Endothelial cell of umbilical vein (primary cell): ENCODE results near the gene IFNGR1.

ENCODE experiments used
- CTCF ChIP-seq, 2 donors: IDR thresholded peaks; 1 replicate in 1 of 2; 2 replicates in 1 of 2; pipeline ENCODE4 v1.5.1; 2011; ENCODE audit warnings: low read length in 2 of 2, mild to moderate bottlenecking in 2 of 2, moderate library complexity in 2 of 2, control low read depth in 1 of 2, inconsistent platforms in 1 of 2, low read depth in 1 of 2; ENCODE audit not compliant: insufficient read depth in 1 of 2; ENCODE audit errors: extremely low read depth in 1 of 2
- EZH2 ChIP-seq: IDR thresholded peaks from 2 replicates; pipeline ENCODE4 v1.6.1; 2012; ENCODE audit warnings: borderline replicate concordance, low read depth, mild to moderate bottlenecking, moderate library complexity, low read length, inconsistent platforms; ENCODE audit not compliant: severe bottlenecking
- FOS ChIP-seq: IDR thresholded peaks from 2 replicates; pipeline ENCODE4 v1.6.1; 2011; ENCODE audit warnings: mild to moderate bottlenecking, low read length, moderate library complexity, borderline replicate concordance; ENCODE audit not compliant: insufficient read depth
- JUN ChIP-seq: IDR thresholded peaks from 2 replicates; pipeline ENCODE4 v1.6.1; 2011; ENCODE audit warnings: borderline replicate concordance, low read depth; ENCODE audit not compliant: insufficient read length, insufficient read depth
- MAX ChIP-seq: IDR thresholded peaks from 2 replicates; pipeline ENCODE4 v1.6.1; 2011; ENCODE audit not compliant: insufficient read depth, insufficient read length
- MYC ChIP-seq: IDR thresholded peaks from one replicate; pipeline ENCODE4 v1.6.1; 2011; ENCODE audit warnings: mild to moderate bottlenecking, low read depth, low read length
- POLR2A ChIP-seq: IDR thresholded peaks from 2 replicates; pipeline ENCODE4 v1.6.1; 2012; ENCODE audit warnings: low read depth, mild to moderate bottlenecking, control low read depth, low read length
- POLR2AphosphoS5 ChIP-seq: IDR thresholded peaks from 2 replicates; pipeline ENCODE4 v1.6.1; 2012; ENCODE audit warnings: low read depth, mild to moderate bottlenecking, control low read depth, low read length, moderate library complexity; ENCODE audit not compliant: insufficient read depth

GRCh38 chr6:137211910-137212309 is 7.3 kb downstream of the IFNGR1 start:
- TF ChIP-seq POLR2A: no peak
- TF ChIP-seq CTCF (IDR thresholded peaks at IDR 0.05; ENCODE audit: extremely low read depth in 1 of 2, insufficient read depth in 1 of 2, low read depth in 1 of 2, low read length in 2 of 2): no peak
- TF ChIP-seq EZH2: no peak
- TF ChIP-seq POLR2AphosphoS5: no peak
- no peak for TF ChIP-seq JUN
- no peak for TF ChIP-seq FOS
- TF ChIP-seq MAX: no peak
- TF ChIP-seq MYC: no peak
